HepG2 (cell line): ENCODE measurements around the gene WSB1. TPM values are rescaled to one million over a fixed set of nuclear protein-coding genes. Genes with fewer than 3 reads are reported as not detected.

ENCODE experiments used
- ATAC-seq: fragments of 200-7000 bp; cut with Tn5 transposase; 3 replicates; pipeline ENCODE4 v1.9.1; 2020; ENCODE audit warnings: mild to moderate bottlenecking, moderate library complexity
- BruUV-seq: library from RNA; stranded (reverse); fragments of 400-500 nt; replicated peaks from 2 replicates; lab custom pipeline; 2021; lab: Mats Ljungman, UMichigan
- CTCF ChIA-PET: fragments of 300-600 bp; formaldehyde crosslinking; extraction: SDS; loops from one replicate; lab custom pipeline; 2021; ENCODE audit warnings: low total read pairs, inconsistent platforms, low intra/inter-chr PET ratio; lab: Yijun Ruan, JAX
- POLR2A ChIA-PET: fragments of 350-600 bp; sonication (Branson Sonifier 250); formaldehyde crosslinking; loops from one replicate; lab custom pipeline; 2020; ENCODE audit warnings: antibody characterized with exemption, inconsistent platforms; lab: Yijun Ruan, JAX
- DNase-seq: peaks from one replicate; pipeline ENCODE4 v3.0.0-alpha.2; 2015; ENCODE audit warnings: low spot score
- FAIRE-seq: peaks from 3 replicates; lab custom pipeline; 2011; peaks lifted over from hg19 to GRCh38; lab: Jason Lieb, UNC
- H2AFZ ChIP-seq: one replicate; pipeline ENCODE4 v1.6.1; 2011; ENCODE audit warnings: low read length, inconsistent platforms
- H3K27ac ChIP-seq: fragments of 300-600 bp; 3 replicates; pipeline ENCODE4 v1.8.0; 2011; ENCODE audit warnings: mixed run types, mild to moderate bottlenecking, mixed read lengths, low read length, inconsistent platforms; ENCODE audit not compliant: insufficient read depth; ENCODE audit errors: extremely low read length
- H3K27me3 ChIP-seq, 2 experiments: fragments of 200-600 bp in 1 of 2; 2 replicates in 1 of 2; 3 replicates in 1 of 2; pipeline versions ENCODE4 v1.6.0 to v1.8.0; 2011; ENCODE audit warnings: low read length in 2 of 2, mild to moderate bottlenecking in 2 of 2, moderate library complexity in 2 of 2, inconsistent platforms in 1 of 2; ENCODE audit not compliant: insufficient read depth in 2 of 2, control insufficient read depth in 1 of 2
- H3K36me3 ChIP-seq, 2 experiments: fragments of 200-600 bp in 1 of 2; replicated peaks in 1 of 2; 2 replicates in 1 of 2; 3 replicates in 1 of 2; pipeline versions ENCODE4 v1.5.1 to v1.8.0; 2011; ENCODE audit warnings: low read length in 2 of 2, inconsistent platforms in 1 of 2; ENCODE audit not compliant: insufficient read depth in 2 of 2, control insufficient read depth in 1 of 2
- H3K4me1 ChIP-seq: 2 replicates; pipeline ENCODE4 v1.5.1; 2012; ENCODE audit warnings: low read length, inconsistent platforms; ENCODE audit not compliant: insufficient read depth
- H3K4me2 ChIP-seq: 2 replicates; pipeline ENCODE4 v1.6.0; 2011; ENCODE audit warnings: low read depth, low read length, inconsistent platforms
- H3K4me3 ChIP-seq, 3 experiments: fragments of 200-600 bp in 1 of 3; sonication (generic), shearing (Covaris generic) in 1 of 3; replicated peaks in 1 of 3; 2 replicates each; pipeline ENCODE4 v1.5.1; 2011 to 2016; ENCODE audit warnings: low read length in 3 of 3, inconsistent platforms in 2 of 3, low read depth in 2 of 3, mild to moderate bottlenecking in 2 of 3, control low read depth in 1 of 3, mixed read lengths in 1 of 3; ENCODE audit not compliant: insufficient read depth in 1 of 3
- H3K79me2 ChIP-seq: one replicate; pipeline ENCODE4 v1.6.1; 2011; ENCODE audit warnings: low read length, inconsistent platforms; ENCODE audit not compliant: insufficient read depth
- H3K9ac ChIP-seq: 2 replicates; pipeline ENCODE4 v1.6.0; 2011; ENCODE audit warnings: mild to moderate bottlenecking, low read depth, low read length, inconsistent platforms; ENCODE audit not compliant: insufficient read depth
- H3K9me3 ChIP-seq: 2 replicates; pipeline ENCODE4 v1.5.1; 2012; ENCODE audit warnings: mild to moderate bottlenecking, low read length
- H4K20me1 ChIP-seq: 2 replicates; pipeline ENCODE4 v1.6.0; 2011; ENCODE audit warnings: inconsistent platforms, mild to moderate bottlenecking, low read length, moderate library complexity; ENCODE audit not compliant: insufficient read depth
- FOSL2 ChIP-seq: sonication (generic); formaldehyde crosslinking; IDR thresholded peaks from 2 replicates; pipeline ENCODE4 v1.4.0; 2020; ENCODE audit warnings: missing genetic modification reagents
- GTF2F1 ChIP-seq: fragments of 150-350 bp; IDR thresholded peaks from 2 replicates; pipeline ENCODE4 v1.6.1; 2014; ENCODE audit warnings: low read length
- HNRNPK ChIP-seq: fragments of 200-400 bp; formaldehyde crosslinking; IDR thresholded peaks from 2 replicates; pipeline ENCODE4 v1.6.1; 2018; ENCODE audit warnings: low read length, low read depth, moderate library complexity, mild to moderate bottlenecking; ENCODE audit not compliant: poor library complexity, severe bottlenecking
- KLF13 ChIP-seq: sonication (generic); formaldehyde crosslinking; IDR thresholded peaks from 2 replicates; pipeline ENCODE4 v1.4.0; 2020; ENCODE audit warnings: mild to moderate bottlenecking, missing genetic modification reagents
- NFE2L2 ChIP-seq: fragments of 150-350 bp; IDR thresholded peaks from 2 replicates; pipeline ENCODE4 v1.6.1; 2014; ENCODE audit warnings: low read length
- RARA ChIP-seq: IDR thresholded peaks from 2 replicates; pipeline ENCODE4 v1.6.1; 2016; ENCODE audit warnings: missing genetic modification reagents, missing compliant biosample characterization
- SUZ12 ChIP-seq: fragments of 150-350 bp; IDR thresholded peaks from 2 replicates; pipeline ENCODE4 v1.6.1; 2014; ENCODE audit warnings: low read depth, low read length
- ZFX ChIP-seq: sonication (generic); formaldehyde crosslinking; IDR thresholded peaks from 2 replicates; pipeline ENCODE4 v1.4.0; 2020; ENCODE audit warnings: mild to moderate bottlenecking, low read depth, missing genetic modification reagents, moderate library complexity
- ZFYVE20 ChIP-seq: sonication (generic); formaldehyde crosslinking; IDR thresholded peaks from 2 replicates; pipeline ENCODE4 v1.8.0; 2023; ENCODE audit warnings: low read depth, mild to moderate bottlenecking, moderate library complexity, missing genetic modification reagents, borderline replicate concordance
- ZNF720 ChIP-seq: sonication (generic); formaldehyde crosslinking; IDR thresholded peaks from 2 replicates; pipeline ENCODE4 v1.4.0; 2020; ENCODE audit warnings: missing genetic modification reagents
- ZSCAN21 ChIP-seq: sonication (generic); formaldehyde crosslinking; IDR thresholded peaks from 2 replicates; pipeline ENCODE4 v1.8.0; 2022; ENCODE audit warnings: mild to moderate bottlenecking, missing genetic modification reagents, moderate library complexity, borderline replicate concordance
- whole genome bisulfite sequencing: methylation state at CpG from one replicate; pipeline ENCODE4 v1.1.6; 2017; ENCODE audit warnings: low lambda C conversion rate; 5-methylcytosine and 5-hydroxymethylcytosine counted together
- in situ Hi-C: cut with HindIII; loops from 2 replicates; pipeline ENCODE4 v1.10.0; 2017; ENCODE audit warnings: low pct_unique_long_range_greater_than_20kb; ENCODE audit not compliant: extremely low pct_ligation_motif_present
- intact Hi-C: fragments of 100-400 bp; cut with micrococcal nuclease; formaldehyde crosslinking; loops from one replicate; pipeline ENCODE4 v1.10.0; 2022; ENCODE audit not compliant: unreplicated experiment
- polyA plus RNA-seq, 8 experiments: library from polyadenylated mRNA; depleted of rRNA in 3 of 8; stranded (reverse) in 7 of 8; unstranded in 1 of 8; fragments of >200 nt; fragmentation: Illumina TruSeq in 4 of 8; extraction: Trizol in 4 of 8; gene quantifications; 2 replicates each; pipeline versions ENCODE4 v1.2.1 to v1.2.3, GENCODE V29; 2011 to 2016; ENCODE audit warnings: low read depth in 4 of 8, missing spikeins in 1 of 8, mixed read lengths in 1 of 8; ENCODE audit not compliant: insufficient read depth in 1 of 8
- total RNA-seq, 5 experiments: library from RNA; depleted of rRNA; stranded (reverse); fragments of >200 nt; fragmentation: Illumina TruSeq; extraction: Trizol; gene quantifications; 2 replicates each; pipeline ENCODE4 v1.2.3, GENCODE V29; 2016; ENCODE audit warnings: low read depth in 1 of 5
- TF ChIP-seq, protein P1 (sequence below): sonication (generic); formaldehyde crosslinking; IDR thresholded peaks from 2 replicates; pipeline ENCODE4 v1.5.0; 2020; ENCODE audit warnings: mild to moderate bottlenecking, missing genetic modification reagents
- TF ChIP-seq, protein P2 (sequence below): IDR thresholded peaks from 2 replicates; pipeline ENCODE4 v1.6.1; 2016; ENCODE audit warnings: mild to moderate bottlenecking
- TF ChIP-seq, protein P3 (sequence below): IDR thresholded peaks from 2 replicates; pipeline ENCODE4 v1.6.1; 2016; ENCODE audit warnings: missing biosample characterization, missing genetic modification reagents, low read depth

Gene WSB1
- total and polyA plus RNA-seq, 2 of the 13 experiments (the other 11 are each of a cell fraction or from before 2014, with no cell fraction given) = 81.3 to 294 TPM

DNA sequence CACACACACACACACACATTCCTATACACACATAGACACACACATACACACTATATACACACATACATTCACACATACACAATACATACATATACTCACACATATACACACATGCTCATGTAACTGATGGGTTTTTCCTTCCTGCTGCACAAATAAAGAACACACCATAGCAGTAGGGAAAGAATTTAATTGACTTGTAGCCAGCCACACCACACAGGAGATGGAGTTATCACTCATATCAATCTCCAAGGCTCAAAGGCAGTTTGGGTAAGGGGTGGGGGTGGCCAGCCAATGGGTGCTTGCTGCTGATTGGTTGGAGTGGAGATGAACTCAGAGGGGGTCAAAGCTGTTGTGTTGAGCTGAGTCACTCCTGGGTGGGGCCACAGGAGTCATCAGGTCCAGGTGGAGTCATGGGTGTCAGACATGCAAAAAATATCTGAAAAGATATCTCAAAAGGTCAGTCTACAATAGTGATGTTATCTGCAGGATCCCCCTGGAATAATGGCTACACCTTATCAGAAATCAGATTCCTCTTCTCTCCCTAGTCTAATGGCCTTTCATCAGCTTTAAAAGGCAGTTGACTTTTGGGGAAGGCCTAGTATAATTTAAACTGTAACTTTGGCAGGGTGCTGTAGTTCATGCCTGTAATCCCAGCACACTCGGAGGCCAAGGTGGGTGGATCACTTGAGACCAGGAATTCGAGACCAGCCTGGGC lies 46.1 kb downstream of the WSB1 start:
- no peaks in the 10 kb centered on the region for H3K79me2 ChIP-seq
- 86% methylated on average over 2 of the region's 2 CpGs for WGBS
- no peak overlapping the region for H3K4me3 ChIP-seq
- in situ Hi-C loops = no loop called here
- peak; percentile 38; the same call in 1 of the 3 replicates for ATAC-seq
- POLR2A ChIA-PET = interaction anchor here (1.8 kb wide), 1 partner anchor 12 kb away, joined by 4 read pairs; no protein-coding TSS in a partner anchor
- intact Hi-C loops = loop anchor here (10.0 kb wide), 1 partner anchor 235 kb away; no protein-coding TSS in a partner anchor
- CTCF ChIA-PET = no interaction called here
- no peaks in the 10 kb centered on the region for H3K36me3 ChIP-seq
- H3K9me3 ChIP-seq = no peaks in the 10 kb centered on the region
- H2AFZ ChIP-seq = no peak overlapping the region
- H3K9ac ChIP-seq = no peak overlapping the region
- no peak overlapping the region for H3K4me2 ChIP-seq
- peak; percentile 46 for DNase-seq
- no TSS peak for BruUV-seq
- TF ChIP-seq FOSL2 (CRISPR knock-in tag) (peak; percentile 74), ZSCAN21 (CRISPR knock-in tag) (no peak), NFE2L2 (peak; percentile 52; the same call in 1 of the 2 replicates), KLF13 (CRISPR knock-in tag) (no peak)
- peaks cover 30% of the 10 kb centered on the region for H3K4me1 ChIP-seq
- no peaks in the 10 kb centered on the region for H3K27me3 ChIP-seq
- no peak for FAIRE-seq
- no peak overlapping the region for H3K27ac ChIP-seq
- no peaks in the 10 kb centered on the region for H4K20me1 ChIP-seq

DNA sequence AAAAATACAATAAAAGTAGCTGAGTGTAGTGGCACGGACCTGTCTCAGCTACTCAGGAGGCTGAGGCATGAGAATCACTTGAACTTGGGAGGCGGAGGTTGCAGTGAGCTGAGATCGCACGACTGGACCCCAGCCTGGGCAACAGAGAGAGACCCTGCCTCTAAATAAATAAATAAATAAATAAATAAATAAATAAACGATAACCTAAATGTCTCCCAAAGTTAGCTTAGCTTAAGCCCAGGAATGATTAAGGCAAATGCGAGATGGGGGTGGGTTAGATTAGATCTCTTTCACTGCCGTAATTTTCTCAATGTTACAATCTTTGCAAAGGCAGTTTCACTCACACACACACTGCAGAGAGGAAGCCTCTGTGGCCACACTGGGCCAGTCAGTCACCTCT lies 46.7 kb downstream of the WSB1 start:
- ATAC-seq (no peak), DNase-seq (no peak), FAIRE-seq (no peak)
- Histone ChIP-seq H3K9me3 (no peaks in the 10 kb centered on the region), H3K27ac (no peak overlapping the region), H3K9ac (no peak overlapping the region), H4K20me1 (no peaks in the 10 kb centered on the region), H3K4me3 (no peak overlapping the region), H3K36me3 (no peaks in the 10 kb centered on the region), H3K4me1 (peaks cover 34% of the 10 kb centered on the region), H3K79me2 (no peaks in the 10 kb centered on the region), H3K27me3 (no peaks in the 10 kb centered on the region), H2AFZ (no peak overlapping the region), H3K4me2 (no peak overlapping the region)
- CTCF ChIA-PET = no interaction called here
- no TSS peak for BruUV-seq
- POLR2A ChIA-PET = interaction anchor here (1.8 kb wide), 1 partner anchor 12 kb away, joined by 4 read pairs; no protein-coding TSS in a partner anchor
- in situ Hi-C loops = no loop called here
- intact Hi-C loops = no loop called here
- 90% methylated on average over 7 of the region's 7 CpGs for WGBS
- TF ChIP-seq ZNF720 (no peak), ZFX (CRISPR knock-in tag) (no peak), GTF2F1 (no peak), ZFYVE20 (CRISPR knock-in tag) (no peak), HNRNPK (no peak), SUZ12 (no peak), RARA (CRISPR knock-in tag) (no peak)
- TF ChIP-seq, protein P1, sequence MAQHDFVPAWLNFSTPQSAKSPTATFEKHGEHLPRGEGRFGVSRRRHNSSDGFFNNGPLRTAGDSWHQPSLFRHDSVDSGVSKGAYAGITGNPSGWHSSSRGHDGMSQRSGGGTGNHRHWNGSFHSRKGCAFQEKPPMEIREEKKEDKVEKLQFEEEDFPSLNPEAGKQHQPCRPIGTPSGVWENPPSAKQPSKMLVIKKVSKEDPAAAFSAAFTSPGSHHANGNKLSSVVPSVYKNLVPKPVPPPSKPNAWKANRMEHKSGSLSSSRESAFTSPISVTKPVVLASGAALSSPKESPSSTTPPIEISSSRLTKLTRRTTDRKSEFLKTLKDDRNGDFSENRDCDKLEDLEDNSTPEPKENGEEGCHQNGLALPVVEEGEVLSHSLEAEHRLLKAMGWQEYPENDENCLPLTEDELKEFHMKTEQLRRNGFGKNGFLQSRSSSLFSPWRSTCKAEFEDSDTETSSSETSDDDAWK = no peak
- TF ChIP-seq, protein P2, sequence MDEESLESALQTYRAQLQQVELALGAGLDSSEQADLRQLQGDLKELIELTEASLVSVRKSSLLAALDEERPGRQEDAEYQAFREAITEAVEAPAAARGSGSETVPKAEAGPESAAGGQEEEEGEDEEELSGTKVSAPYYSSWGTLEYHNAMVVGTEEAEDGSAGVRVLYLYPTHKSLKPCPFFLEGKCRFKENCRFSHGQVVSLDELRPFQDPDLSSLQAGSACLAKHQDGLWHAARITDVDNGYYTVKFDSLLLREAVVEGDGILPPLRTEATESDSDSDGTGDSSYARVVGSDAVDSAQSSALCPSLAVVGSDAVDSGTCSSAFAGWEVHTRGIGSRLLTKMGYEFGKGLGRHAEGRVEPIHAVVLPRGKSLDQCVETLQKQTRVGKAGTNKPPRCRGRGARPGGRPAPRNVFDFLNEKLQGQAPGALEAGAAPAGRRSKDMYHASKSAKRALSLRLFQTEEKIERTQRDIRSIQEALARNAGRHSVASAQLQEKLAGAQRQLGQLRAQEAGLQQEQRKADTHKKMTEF (CRISPR knock-in tag) = no peak
- TF ChIP-seq, protein P3, sequence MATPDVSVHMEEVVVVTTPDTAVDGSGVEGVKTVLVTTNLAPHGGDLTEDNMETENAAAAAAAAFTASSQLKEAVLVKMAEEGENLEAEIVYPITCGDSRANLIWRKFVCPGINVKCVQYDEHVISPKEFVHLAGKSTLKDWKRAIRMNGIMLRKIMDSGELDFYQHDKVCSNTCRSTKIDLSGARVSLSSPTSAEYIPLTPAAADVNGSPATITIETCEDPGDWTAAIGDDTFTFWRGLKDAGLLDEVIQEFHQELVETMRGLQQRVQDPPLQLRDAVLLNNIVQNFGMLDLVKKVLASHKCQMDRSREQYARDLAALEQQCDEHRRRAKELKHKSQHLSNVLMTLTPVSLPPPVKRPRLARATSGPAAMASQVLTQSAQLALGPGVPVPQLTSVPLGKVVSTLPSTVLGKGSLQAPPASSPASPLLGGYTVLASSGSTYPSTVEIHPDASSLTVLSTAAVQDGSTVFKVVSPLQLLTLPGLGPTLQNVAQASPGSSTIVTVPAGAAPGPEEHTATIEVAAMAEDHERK (CRISPR knock-in tag) = no peak
